GM23338 (cell line): ENCODE data around the gene C3AR1.

Experiments used
- CREB1 ChIP-seq: fragments of 250-450 bp; sonication (Bioruptor Pico); IDR thresholded peaks from 2 replicates; pipeline ENCODE4 v1.5.0; 2020; ENCODE audit warnings: low read depth, mild to moderate bottlenecking, moderate library complexity
- EZH2 ChIP-seq: fragments of 200-600 bp; sonication (generic); IDR thresholded peaks from one replicate; pipeline ENCODE4 v1.8.0; 2017; ENCODE audit warnings: antibody characterized with exemption, mild to moderate bottlenecking, low read depth; ENCODE audit not compliant: unreplicated experiment
- EZH2phosphoT487 ChIP-seq: fragments of 200-600 bp; sonication (generic); IDR thresholded peaks from one replicate; pipeline ENCODE4 v1.8.1; 2018; ENCODE audit warnings: antibody characterized with exemption; ENCODE audit not compliant: unreplicated experiment
- JUNB ChIP-seq: IDR thresholded peaks from one replicate; pipeline ENCODE4 v1.6.1; 2016; ENCODE audit warnings: antibody characterized with exemption; ENCODE audit not compliant: unreplicated experiment
- NANOG ChIP-seq: IDR thresholded peaks from 2 replicates; pipeline ENCODE4 v1.6.1; 2016; ENCODE audit warnings: antibody characterized with exemption, borderline replicate concordance
- POLR2AphosphoS5 ChIP-seq: IDR thresholded peaks from 2 replicates; pipeline ENCODE4 v1.6.1; 2016; ENCODE audit warnings: antibody characterized with exemption, low read depth
- STAT1 ChIP-seq: IDR thresholded peaks from one replicate; pipeline ENCODE4 v1.6.1; 2016; ENCODE audit warnings: antibody characterized with exemption; ENCODE audit not compliant: unreplicated experiment
- ZNF114 ChIP-seq: fragments of 250-450 bp; sonication (Bioruptor Pico); IDR thresholded peaks from 2 replicates; pipeline ENCODE4 v1.5.0; 2020; ENCODE audit warnings: mild to moderate bottlenecking, moderate library complexity
- TF ChIP-seq, protein P1 (sequence below), 2 experiments: fragments of 200-600 bp in 1 of 2; sonication (generic) in 1 of 2; conservative IDR thresholded peaks; 2 replicates each; pipeline versions ENCODE4 v1.5.1 to v1.6.1; 2016 to 2017; ENCODE audit warnings: antibody characterized with exemption in 2 of 2, low read depth in 2 of 2, mild to moderate bottlenecking in 2 of 2, moderate library complexity in 1 of 2
- TF ChIP-seq, protein P2 (sequence below): IDR thresholded peaks from one replicate; pipeline ENCODE4 v1.6.1; 2018; ENCODE audit warnings: antibody characterized with exemption; ENCODE audit not compliant: unreplicated experiment
- TF ChIP-seq, protein P3 (sequence below): IDR thresholded peaks from 2 replicates; pipeline ENCODE4 v1.6.1; 2016; ENCODE audit warnings: antibody characterized with exemption

DNA sequence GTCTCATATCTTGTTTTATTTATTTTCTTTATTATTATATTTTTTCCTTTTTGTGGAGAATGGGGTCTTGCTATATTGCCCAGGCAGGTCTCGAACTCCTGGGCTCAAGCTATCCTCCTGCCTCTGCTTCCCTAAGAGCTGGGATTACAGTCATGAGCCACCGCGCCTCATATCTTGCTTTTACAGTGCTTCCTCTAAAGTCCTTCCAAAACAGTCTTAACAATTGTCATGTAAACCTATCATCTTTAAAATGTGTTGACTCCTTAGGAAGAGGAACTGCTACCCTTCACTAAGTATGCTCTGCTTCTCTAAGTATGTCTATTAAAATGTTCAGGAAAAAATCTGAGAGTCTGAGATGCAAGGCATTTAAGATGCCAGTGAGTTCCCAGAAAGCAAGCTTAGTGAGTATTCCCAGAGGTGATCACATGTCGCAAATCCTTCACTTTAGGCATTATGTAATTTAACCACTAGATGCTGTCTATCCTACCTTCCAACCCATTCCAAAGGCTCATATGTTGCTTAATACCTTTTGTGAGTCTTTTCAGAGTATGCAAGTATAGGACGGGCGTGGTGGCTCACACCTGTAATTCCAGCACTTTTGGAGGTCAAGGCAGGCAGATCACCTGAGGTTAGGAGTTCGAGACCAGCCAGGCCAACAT is 53.4 kb downstream of the C3AR1 start:
- TF ChIP-seq, protein P1, sequence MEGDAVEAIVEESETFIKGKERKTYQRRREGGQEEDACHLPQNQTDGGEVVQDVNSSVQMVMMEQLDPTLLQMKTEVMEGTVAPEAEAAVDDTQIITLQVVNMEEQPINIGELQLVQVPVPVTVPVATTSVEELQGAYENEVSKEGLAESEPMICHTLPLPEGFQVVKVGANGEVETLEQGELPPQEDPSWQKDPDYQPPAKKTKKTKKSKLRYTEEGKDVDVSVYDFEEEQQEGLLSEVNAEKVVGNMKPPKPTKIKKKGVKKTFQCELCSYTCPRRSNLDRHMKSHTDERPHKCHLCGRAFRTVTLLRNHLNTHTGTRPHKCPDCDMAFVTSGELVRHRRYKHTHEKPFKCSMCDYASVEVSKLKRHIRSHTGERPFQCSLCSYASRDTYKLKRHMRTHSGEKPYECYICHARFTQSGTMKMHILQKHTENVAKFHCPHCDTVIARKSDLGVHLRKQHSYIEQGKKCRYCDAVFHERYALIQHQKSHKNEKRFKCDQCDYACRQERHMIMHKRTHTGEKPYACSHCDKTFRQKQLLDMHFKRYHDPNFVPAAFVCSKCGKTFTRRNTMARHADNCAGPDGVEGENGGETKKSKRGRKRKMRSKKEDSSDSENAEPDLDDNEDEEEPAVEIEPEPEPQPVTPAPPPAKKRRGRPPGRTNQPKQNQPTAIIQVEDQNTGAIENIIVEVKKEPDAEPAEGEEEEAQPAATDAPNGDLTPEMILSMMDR (conservative IDR thresholded peaks at IDR 0.05; ENCODE audit: low read depth in 2 of 2): no peak
- no peak for TF ChIP-seq ZNF114
- TF ChIP-seq CREB1 (CRISPR knock-in tag): no peak
- TF ChIP-seq EZH2phosphoT487: no peak
- no peak for TF ChIP-seq POLR2AphosphoS5
- TF ChIP-seq, protein P2, sequence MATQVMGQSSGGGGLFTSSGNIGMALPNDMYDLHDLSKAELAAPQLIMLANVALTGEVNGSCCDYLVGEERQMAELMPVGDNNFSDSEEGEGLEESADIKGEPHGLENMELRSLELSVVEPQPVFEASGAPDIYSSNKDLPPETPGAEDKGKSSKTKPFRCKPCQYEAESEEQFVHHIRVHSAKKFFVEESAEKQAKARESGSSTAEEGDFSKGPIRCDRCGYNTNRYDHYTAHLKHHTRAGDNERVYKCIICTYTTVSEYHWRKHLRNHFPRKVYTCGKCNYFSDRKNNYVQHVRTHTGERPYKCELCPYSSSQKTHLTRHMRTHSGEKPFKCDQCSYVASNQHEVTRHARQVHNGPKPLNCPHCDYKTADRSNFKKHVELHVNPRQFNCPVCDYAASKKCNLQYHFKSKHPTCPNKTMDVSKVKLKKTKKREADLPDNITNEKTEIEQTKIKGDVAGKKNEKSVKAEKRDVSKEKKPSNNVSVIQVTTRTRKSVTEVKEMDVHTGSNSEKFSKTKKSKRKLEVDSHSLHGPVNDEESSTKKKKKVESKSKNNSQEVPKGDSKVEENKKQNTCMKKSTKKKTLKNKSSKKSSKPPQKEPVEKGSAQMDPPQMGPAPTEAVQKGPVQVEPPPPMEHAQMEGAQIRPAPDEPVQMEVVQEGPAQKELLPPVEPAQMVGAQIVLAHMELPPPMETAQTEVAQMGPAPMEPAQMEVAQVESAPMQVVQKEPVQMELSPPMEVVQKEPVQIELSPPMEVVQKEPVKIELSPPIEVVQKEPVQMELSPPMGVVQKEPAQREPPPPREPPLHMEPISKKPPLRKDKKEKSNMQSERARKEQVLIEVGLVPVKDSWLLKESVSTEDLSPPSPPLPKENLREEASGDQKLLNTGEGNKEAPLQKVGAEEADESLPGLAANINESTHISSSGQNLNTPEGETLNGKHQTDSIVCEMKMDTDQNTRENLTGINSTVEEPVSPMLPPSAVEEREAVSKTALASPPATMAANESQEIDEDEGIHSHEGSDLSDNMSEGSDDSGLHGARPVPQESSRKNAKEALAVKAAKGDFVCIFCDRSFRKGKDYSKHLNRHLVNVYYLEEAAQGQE: no peak
- TF ChIP-seq NANOG: no peak
- no peak for TF ChIP-seq STAT1
- no peak for TF ChIP-seq EZH2
- TF ChIP-seq, protein P3, sequence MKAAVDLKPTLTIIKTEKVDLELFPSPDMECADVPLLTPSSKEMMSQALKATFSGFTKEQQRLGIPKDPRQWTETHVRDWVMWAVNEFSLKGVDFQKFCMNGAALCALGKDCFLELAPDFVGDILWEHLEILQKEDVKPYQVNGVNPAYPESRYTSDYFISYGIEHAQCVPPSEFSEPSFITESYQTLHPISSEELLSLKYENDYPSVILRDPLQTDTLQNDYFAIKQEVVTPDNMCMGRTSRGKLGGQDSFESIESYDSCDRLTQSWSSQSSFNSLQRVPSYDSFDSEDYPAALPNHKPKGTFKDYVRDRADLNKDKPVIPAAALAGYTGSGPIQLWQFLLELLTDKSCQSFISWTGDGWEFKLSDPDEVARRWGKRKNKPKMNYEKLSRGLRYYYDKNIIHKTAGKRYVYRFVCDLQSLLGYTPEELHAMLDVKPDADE: no peak
- no peak for TF ChIP-seq JUNB
